BJ (cell line): ENCODE data around the gene HTATSF1. TPM values are rescaled to one million over a fixed set of nuclear protein-coding genes. Genes with fewer than 3 reads are reported as not detected.

Experiments used
- CTCF ChIA-PET: fragments of 350-600 bp; formaldehyde crosslinking; extraction: SDS; loops from one replicate; lab custom pipeline; 2021; ENCODE audit warnings: antibody characterized with exemption, inconsistent platforms; lab: Yijun Ruan, JAX
- POLR2A ChIA-PET: fragments of 300-600 bp; sonication (Branson Sonifier 250); formaldehyde crosslinking; extraction: SDS; loops from one replicate; lab custom pipeline; 2021; ENCODE audit warnings: antibody characterized with exemption; lab: Charles Lee
- DNase-seq: peaks from one replicate; pipeline ENCODE4 v3.0.0-alpha.2; 2011; ENCODE audit warnings: low read depth
- H3K27me3 ChIP-seq: 2 replicates; pipeline ENCODE4 v1.6.0; 2011; ENCODE audit warnings: low read length; ENCODE audit not compliant: control insufficient read depth, insufficient read depth
- H3K36me3 ChIP-seq: 2 replicates; pipeline ENCODE4 v1.5.1; 2011; ENCODE audit warnings: low read length; ENCODE audit not compliant: control insufficient read depth, insufficient read depth
- H3K4me3 ChIP-seq: 2 replicates; pipeline ENCODE4 v1.5.1; 2011; ENCODE audit warnings: low read depth, mild to moderate bottlenecking, control low read depth, low read length
- CTCF ChIP-seq: IDR thresholded peaks from 2 replicates; pipeline ENCODE4 v1.5.1; 2011; ENCODE audit warnings: low read depth, mild to moderate bottlenecking, control low read depth, inconsistent platforms, low read length, moderate library complexity; ENCODE audit not compliant: insufficient read depth
- polyA plus RNA-seq: library from polyadenylated mRNA; depleted of rRNA; stranded (reverse); fragments of >200 nt; gene quantifications from 2 replicates; pipeline ENCODE4 v1.2.3, GENCODE V29; 2011

The HTATSF1 gene
- polyA plus RNA-seq, 1 experiment: 0.28 TPM

- ChIA-PET CTCF (no interaction called here), POLR2A (no interaction called here)
- no peak for TF ChIP-seq CTCF
- Histone ChIP-seq H3K4me3 (no peak overlapping the region), H3K36me3 (no peaks in the 10 kb centered on the region), H3K27me3 (no peaks in the 10 kb centered on the region)
- DNase-seq: no peak
Observed at GRCh38 chrX:136477026-136477425, 20.4 kb upstream of the HTATSF1 start.

DNA sequence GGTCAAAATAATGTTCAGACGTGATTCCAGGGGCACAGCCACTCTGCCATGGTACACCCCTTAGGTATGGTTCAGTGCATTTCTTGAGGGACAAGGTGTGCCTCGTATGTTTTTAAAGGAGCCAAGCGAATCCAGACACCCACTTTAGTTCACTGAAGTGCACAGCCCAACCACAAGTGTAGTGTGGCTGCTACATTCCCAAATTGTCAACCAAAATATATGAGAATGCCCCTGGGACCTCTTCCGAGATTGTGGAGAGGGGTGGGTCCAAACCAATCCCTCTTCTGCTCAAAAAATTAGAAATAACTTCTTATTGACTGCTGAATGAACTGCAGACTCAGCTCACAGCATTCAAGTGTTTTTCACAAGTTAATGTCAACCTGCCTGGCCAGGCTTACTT, 17.0 kb upstream of the HTATSF1 start:
- Histone ChIP-seq H3K4me3 (no peak overlapping the region), H3K36me3 (no peaks in the 10 kb centered on the region), H3K27me3 (no peaks in the 10 kb centered on the region)
- CTCF ChIA-PET: no interaction called here
- POLR2A ChIA-PET: no interaction called here
- DNase-seq: no peak
- TF ChIP-seq CTCF: no peak

GRCh38 chrX:136487647-136488046, 9.7 kb upstream of the HTATSF1 start, which contains the start of gene BRS3:
Gene BRS3, plus strand, starts transcription at chrX:136487947. Its CDS starts 168 bp downstream, at chrX:136488115.
- H3K27me3 ChIP-seq: 0 out of 2 replicates have a peak, but pooled peaks cover 4% of the 10 kb centered on the region
- H3K4me3 ChIP-seq: no peak within 1 kb of the TSS
- DNase-seq: no peak
- ChIA-PET POLR2A (no interaction called here), CTCF (no interaction called here)
- TF ChIP-seq CTCF: no peak
- H3K36me3 ChIP-seq: no peaks in the 10 kb centered on the region

GRCh38 chrX:136488706-136489105, 8.7 kb upstream of the HTATSF1 start:
- CTCF ChIA-PET: no interaction called here

DNA sequence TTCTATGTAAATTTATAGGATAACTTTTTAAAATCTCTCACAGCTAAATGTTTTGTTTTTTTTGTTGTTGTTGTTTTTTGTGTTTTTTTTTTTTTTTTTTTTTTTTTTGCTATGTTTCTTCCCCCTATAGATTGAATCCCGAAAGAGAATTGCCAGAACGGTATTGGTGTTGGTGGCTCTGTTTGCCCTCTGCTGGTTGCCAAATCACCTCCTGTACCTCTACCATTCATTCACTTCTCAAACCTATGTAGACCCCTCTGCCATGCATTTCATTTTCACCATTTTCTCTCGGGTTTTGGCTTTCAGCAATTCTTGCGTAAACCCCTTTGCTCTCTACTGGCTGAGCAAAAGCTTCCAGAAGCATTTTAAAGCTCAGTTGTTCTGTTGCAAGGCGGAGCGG, 5.6 kb upstream of the HTATSF1 start:
- no peak for DNase-seq
- H3K4me3 ChIP-seq: no peak overlapping the region
- no peaks in the 10 kb centered on the region for H3K36me3 ChIP-seq
- POLR2A ChIA-PET: no interaction called here
- CTCF ChIA-PET: no interaction called here
- no peak for TF ChIP-seq CTCF
- 0 out of 2 replicates have a peak, but pooled peaks cover 4% of the 10 kb centered on the region for H3K27me3 ChIP-seq

More at GRCh38 chrX:136488706-136489105, 8.7 kb upstream of the HTATSF1 start:
- Histone ChIP-seq H3K27me3 (0 out of 2 replicates have a peak, but pooled peaks cover 4% of the 10 kb centered on the region), H3K4me3 (no peak overlapping the region), H3K36me3 (no peaks in the 10 kb centered on the region)
- POLR2A ChIA-PET: no interaction called here
- no peak for DNase-seq
- TF ChIP-seq CTCF: no peak
